PC-9 (cell line): ENCODE data around the gene PRR5.

Experiments used
- EZH2 ChIP-seq: fragments of 200-600 bp; sonication (generic); IDR thresholded peaks from 2 replicates; pipeline ENCODE4 v1.8.0; 2017; ENCODE audit warnings: antibody characterized with exemption, low read depth
- TF ChIP-seq, protein P1 (sequence below): fragments of 200-600 bp; sonication (generic); conservative IDR thresholded peaks from 2 replicates; pipeline ENCODE4 v1.6.1; 2017; ENCODE audit warnings: mixed run types, antibody characterized with exemption, mild to moderate bottlenecking, moderate library complexity

DNA sequence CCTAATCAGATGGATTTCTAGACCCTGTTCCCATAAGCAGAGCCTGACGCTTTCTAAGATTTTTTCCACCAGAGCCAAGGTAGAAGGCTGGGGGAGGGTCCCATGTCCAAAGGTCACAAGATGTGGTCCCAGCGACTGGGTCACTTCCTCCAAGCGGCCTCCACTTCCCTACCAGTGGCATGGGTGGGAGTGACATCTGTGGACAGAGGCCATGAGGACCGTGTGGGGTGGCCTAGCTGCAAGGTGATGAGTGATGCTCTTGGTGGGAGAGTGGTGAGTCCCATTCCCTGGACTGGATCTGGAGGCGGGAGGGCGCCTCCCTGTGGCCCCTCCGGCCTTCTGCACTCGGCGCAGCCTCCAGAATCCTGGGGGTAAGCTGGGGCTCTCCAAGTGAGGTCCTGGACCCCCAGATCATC, 32.4 kb upstream of the PRR5 start:
- TF ChIP-seq, protein P1, sequence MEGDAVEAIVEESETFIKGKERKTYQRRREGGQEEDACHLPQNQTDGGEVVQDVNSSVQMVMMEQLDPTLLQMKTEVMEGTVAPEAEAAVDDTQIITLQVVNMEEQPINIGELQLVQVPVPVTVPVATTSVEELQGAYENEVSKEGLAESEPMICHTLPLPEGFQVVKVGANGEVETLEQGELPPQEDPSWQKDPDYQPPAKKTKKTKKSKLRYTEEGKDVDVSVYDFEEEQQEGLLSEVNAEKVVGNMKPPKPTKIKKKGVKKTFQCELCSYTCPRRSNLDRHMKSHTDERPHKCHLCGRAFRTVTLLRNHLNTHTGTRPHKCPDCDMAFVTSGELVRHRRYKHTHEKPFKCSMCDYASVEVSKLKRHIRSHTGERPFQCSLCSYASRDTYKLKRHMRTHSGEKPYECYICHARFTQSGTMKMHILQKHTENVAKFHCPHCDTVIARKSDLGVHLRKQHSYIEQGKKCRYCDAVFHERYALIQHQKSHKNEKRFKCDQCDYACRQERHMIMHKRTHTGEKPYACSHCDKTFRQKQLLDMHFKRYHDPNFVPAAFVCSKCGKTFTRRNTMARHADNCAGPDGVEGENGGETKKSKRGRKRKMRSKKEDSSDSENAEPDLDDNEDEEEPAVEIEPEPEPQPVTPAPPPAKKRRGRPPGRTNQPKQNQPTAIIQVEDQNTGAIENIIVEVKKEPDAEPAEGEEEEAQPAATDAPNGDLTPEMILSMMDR, result peak; percentile 51
- no peak for TF ChIP-seq EZH2
